Trophoblast cell (in vitro differentiated cells and primary cell): ENCODE measurements around the gene XYLT1.

ENCODE experiments used
- DNase-seq, 2 donors: peaks; one replicate each; pipeline ENCODE4 v3.0.0-alpha.2; 2016
- H2AFZ ChIP-seq: 2 replicates; pipeline ENCODE4 v1.6.1; 2013; ENCODE audit warnings: low read length, moderate library complexity, mild to moderate bottlenecking; ENCODE audit not compliant: insufficient read depth, poor library complexity
- H2AK5ac ChIP-seq: 2 replicates; pipeline ENCODE4 v1.6.1; 2013; ENCODE audit warnings: mild to moderate bottlenecking, low read length
- H2BK120ac ChIP-seq: 2 replicates; pipeline ENCODE4 v1.6.1; 2013; ENCODE audit warnings: low read length, mild to moderate bottlenecking, moderate library complexity; ENCODE audit not compliant: insufficient read depth, poor library complexity
- H2BK12ac ChIP-seq: 2 replicates; pipeline ENCODE4 v1.6.1; 2013; ENCODE audit warnings: mild to moderate bottlenecking, low read length, moderate library complexity
- H2BK5ac ChIP-seq: 2 replicates; pipeline ENCODE4 v1.6.1; 2013; ENCODE audit warnings: low read length, low read depth, moderate library complexity, mild to moderate bottlenecking; ENCODE audit not compliant: poor library complexity
- H3K14ac ChIP-seq: 2 replicates; pipeline ENCODE4 v1.6.1; 2013; ENCODE audit warnings: mild to moderate bottlenecking, low read length
- H3K18ac ChIP-seq: 2 replicates; pipeline ENCODE4 v1.6.1; 2013; ENCODE audit warnings: mild to moderate bottlenecking, low read length
- H3K23ac ChIP-seq: 2 replicates; pipeline ENCODE4 v1.6.1; 2013; ENCODE audit warnings: low read length
- H3K27ac ChIP-seq: 2 replicates; pipeline ENCODE4 v1.5.1; 2013; ENCODE audit warnings: low read depth, mild to moderate bottlenecking, inconsistent platforms, low read length, moderate library complexity
- H3K27me3 ChIP-seq: 2 replicates; pipeline ENCODE4 v1.6.1; 2013; ENCODE audit warnings: inconsistent platforms, mild to moderate bottlenecking, low read length, moderate library complexity; ENCODE audit not compliant: insufficient read depth
- H3K36me3 ChIP-seq, 2 experiments: 1 replicate in 1 of 2; 2 replicates in 1 of 2; pipeline ENCODE4 v1.6.1; 2013; ENCODE audit warnings: low read length in 2 of 2, mild to moderate bottlenecking in 2 of 2, moderate library complexity in 1 of 2; ENCODE audit not compliant: insufficient read depth in 2 of 2, control insufficient read depth in 1 of 2
- H3K4ac ChIP-seq: 2 replicates; pipeline ENCODE4 v1.6.1; 2013; ENCODE audit warnings: low read depth, mild to moderate bottlenecking, low read length, moderate library complexity
- H3K4me1 ChIP-seq, 2 experiments: 1 replicate in 1 of 2; 2 replicates in 1 of 2; pipeline ENCODE4 v1.6.1; 2013; ENCODE audit warnings: low read length in 2 of 2, mild to moderate bottlenecking in 2 of 2, moderate library complexity in 1 of 2; ENCODE audit not compliant: insufficient read depth in 2 of 2, control insufficient read depth in 1 of 2
- H3K4me2 ChIP-seq: 2 replicates; pipeline ENCODE4 v1.6.1; 2013; ENCODE audit warnings: inconsistent platforms, mild to moderate bottlenecking, low read length, moderate library complexity
- H3K4me3 ChIP-seq: 2 replicates; pipeline ENCODE4 v1.5.1; 2013; ENCODE audit warnings: mild to moderate bottlenecking, low read depth, low read length, inconsistent platforms
- H3K79me1 ChIP-seq: one replicate; pipeline ENCODE4 v1.6.1; 2013; ENCODE audit warnings: low read length
- H3K79me2 ChIP-seq: 2 replicates; pipeline ENCODE4 v1.6.1; 2013; ENCODE audit warnings: low read length, mild to moderate bottlenecking; ENCODE audit not compliant: control insufficient read depth, insufficient read depth, poor library complexity
- H3K9ac ChIP-seq: 2 replicates; pipeline ENCODE4 v1.6.1; 2013; ENCODE audit warnings: mild to moderate bottlenecking, low read length
- H3K9me3 ChIP-seq: 2 replicates; pipeline ENCODE4 v1.6.1; 2013; ENCODE audit warnings: low read depth, mild to moderate bottlenecking, control low read depth, inconsistent platforms, low read length; ENCODE audit not compliant: insufficient read depth
- H4K12ac ChIP-seq: 2 replicates; pipeline ENCODE4 v1.6.1; 2013; ENCODE audit warnings: low read depth, mild to moderate bottlenecking, low read length, moderate library complexity
- H4K8ac ChIP-seq: 2 replicates; pipeline ENCODE4 v1.6.1; 2013; ENCODE audit warnings: low read depth, mild to moderate bottlenecking, low read length, moderate library complexity
- H4K91ac ChIP-seq: one replicate; pipeline ENCODE4 v1.6.1; 2013; ENCODE audit warnings: low read depth, mild to moderate bottlenecking, low read length, moderate library complexity
- WGBS: extraction: QIAGEN DNeasy Blood & Tissue Kit; methylation state at CpG from one replicate; pipeline ENCODE4 v1.1.7; 2013; ENCODE audit warnings: missing lambda C conversion rate; ENCODE audit not compliant: insufficient read length, insufficient coverage; ENCODE audit errors: extremely low coverage; 5-methylcytosine and 5-hydroxymethylcytosine counted together

Gene XYLT1

DNA sequence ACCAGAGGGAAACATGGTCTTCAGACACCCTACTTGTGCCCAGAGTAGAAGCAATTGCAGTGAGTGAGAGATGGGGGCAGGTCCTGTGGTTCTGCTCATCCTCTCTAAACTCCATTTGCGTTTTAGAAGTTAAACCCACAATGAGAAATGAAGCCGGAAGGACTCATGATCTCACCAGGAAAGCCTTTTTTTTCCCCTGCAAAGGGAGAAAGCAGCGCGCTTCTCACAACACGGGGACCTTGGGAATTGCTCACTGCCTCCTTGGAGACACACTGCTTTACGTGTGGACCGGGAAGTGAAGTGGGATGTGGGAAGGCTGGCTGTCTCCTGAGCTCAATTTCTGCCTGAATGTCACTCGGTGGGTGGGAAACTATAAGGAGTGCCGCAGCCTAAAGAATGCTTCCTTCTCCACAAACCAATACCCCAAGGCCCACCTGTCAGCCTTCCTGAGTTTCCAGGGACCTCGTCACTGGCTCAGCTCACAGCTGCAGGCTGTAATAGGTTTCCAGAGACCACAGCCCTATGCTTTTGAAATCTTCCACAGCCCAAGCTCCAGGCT is 365.4 kb downstream of the XYLT1 start:
- no peak overlapping the region for H3K23ac ChIP-seq
- H4K12ac ChIP-seq = no peak overlapping the region
- H2AK5ac ChIP-seq = no peak overlapping the region
- no peaks in the 10 kb centered on the region for H3K79me1 ChIP-seq
- H2BK5ac ChIP-seq = no peak overlapping the region
- no peak overlapping the region for H3K14ac ChIP-seq
- no peak overlapping the region for H3K4ac ChIP-seq
- no peak overlapping the region for H2AFZ ChIP-seq
- no peak overlapping the region for H3K4me3 ChIP-seq
- no peaks in the 10 kb centered on the region for H3K4me1 ChIP-seq
- no peak overlapping the region for H3K27ac ChIP-seq
- no peak overlapping the region for H3K18ac ChIP-seq
- peaks cover 4 to 6% of the 10 kb centered on the region in 2 experiments for H3K36me3 ChIP-seq
- H3K4me2 ChIP-seq = no peak overlapping the region
- H3K79me2 ChIP-seq = no peaks in the 10 kb centered on the region
- WGBS = no CpG with 5 or more reads among the region's 10 CpGs
- H3K27me3 ChIP-seq = no peaks in the 10 kb centered on the region
- H2BK12ac ChIP-seq = no peak overlapping the region
- H3K9ac ChIP-seq = no peak overlapping the region
- no peak overlapping the region for H4K91ac ChIP-seq
- peaks cover 2% of the 10 kb centered on the region for H3K9me3 ChIP-seq
- DNase-seq = no peak
- H4K8ac ChIP-seq = no peak overlapping the region
- H2BK120ac ChIP-seq = no peak overlapping the region

DNA sequence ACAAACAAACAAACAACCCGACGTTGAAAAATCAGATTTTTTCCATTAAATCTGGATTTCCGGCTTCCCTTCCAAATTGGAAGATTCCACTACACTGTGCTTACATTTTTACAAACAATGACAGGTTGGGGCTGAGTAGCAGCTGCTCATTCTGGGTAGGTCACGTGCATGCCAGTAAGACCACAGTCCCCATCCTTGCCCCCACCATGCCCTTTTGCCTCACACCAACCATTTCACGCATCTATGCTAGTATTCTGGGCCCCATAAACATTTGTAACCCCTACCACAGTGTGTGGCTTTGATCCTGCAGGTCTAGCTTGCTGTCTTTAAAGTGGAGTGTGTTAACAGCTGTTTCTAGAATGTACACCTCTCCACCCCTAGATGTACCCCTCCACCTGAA is 366.1 kb downstream of the XYLT1 start:
- Histone ChIP-seq H3K4me1 (no peaks in the 10 kb centered on the region), H2BK120ac (no peak overlapping the region), H3K4ac (no peak overlapping the region), H3K36me3 (peaks cover 4% of the 10 kb centered on the region in 2 experiments), H3K14ac (no peak overlapping the region), H4K12ac (no peak overlapping the region), H3K79me1 (no peaks in the 10 kb centered on the region), H2BK5ac (no peak overlapping the region), H3K4me3 (no peak overlapping the region), H3K9ac (no peak overlapping the region), H2AK5ac (no peak overlapping the region), H3K27ac (no peak overlapping the region), H2BK12ac (no peak overlapping the region), H4K91ac (no peak overlapping the region), H3K4me2 (no peak overlapping the region), H3K18ac (no peak overlapping the region), H3K27me3 (no peaks in the 10 kb centered on the region), H3K79me2 (no peaks in the 10 kb centered on the region), H4K8ac (no peak overlapping the region), H2AFZ (no peak overlapping the region), H3K23ac (no peak overlapping the region), H3K9me3 (peaks cover 2% of the 10 kb centered on the region)
- DNase-seq = no peak
- 100% methylated on average over 2 of the region's 5 CpGs for WGBS

DNA sequence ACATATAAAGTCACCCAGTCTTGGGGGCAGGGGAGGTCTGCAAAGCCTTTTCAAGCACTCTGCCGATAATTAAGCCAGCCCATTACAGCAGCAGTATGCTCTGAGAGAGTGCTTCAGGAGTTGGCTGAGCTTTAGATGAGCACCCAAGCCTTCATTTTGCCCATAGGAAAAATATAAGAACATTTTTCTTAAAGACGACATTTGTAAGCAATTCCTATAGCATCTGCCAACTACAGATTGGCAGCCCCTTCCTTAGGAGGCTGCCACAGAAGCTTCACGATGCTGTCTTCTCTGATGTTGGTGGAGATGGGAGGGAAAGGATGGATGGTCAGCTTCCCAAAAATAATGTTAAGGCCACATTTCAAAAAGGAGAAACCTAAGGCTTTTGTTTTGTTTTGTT is 367.5 kb downstream of the XYLT1 start:
- Histone ChIP-seq H3K4me3 (no peak overlapping the region), H2AK5ac (no peak overlapping the region), H3K9me3 (peaks cover 2% of the 10 kb centered on the region), H3K4me2 (no peak overlapping the region), H3K27ac (no peak overlapping the region), H2BK120ac (no peak overlapping the region), H4K12ac (no peak overlapping the region), H3K23ac (no peak overlapping the region), H3K14ac (no peak overlapping the region), H4K91ac (no peak overlapping the region), H3K79me1 (no peaks in the 10 kb centered on the region), H4K8ac (no peak overlapping the region), H3K18ac (no peak overlapping the region), H2AFZ (no peak overlapping the region), H3K9ac (no peak overlapping the region), H2BK5ac (no peak overlapping the region), H2BK12ac (no peak overlapping the region), H3K79me2 (no peaks in the 10 kb centered on the region), H3K4me1 (no peaks in the 10 kb centered on the region), H3K4ac (no peak overlapping the region), H3K36me3 (peaks cover 0 to 4% of the 10 kb centered on the region in 2 experiments), H3K27me3 (no peaks in the 10 kb centered on the region)
- no CpG with 5 or more reads among the region's 3 CpGs for WGBS
- DNase-seq = no peak

DNA sequence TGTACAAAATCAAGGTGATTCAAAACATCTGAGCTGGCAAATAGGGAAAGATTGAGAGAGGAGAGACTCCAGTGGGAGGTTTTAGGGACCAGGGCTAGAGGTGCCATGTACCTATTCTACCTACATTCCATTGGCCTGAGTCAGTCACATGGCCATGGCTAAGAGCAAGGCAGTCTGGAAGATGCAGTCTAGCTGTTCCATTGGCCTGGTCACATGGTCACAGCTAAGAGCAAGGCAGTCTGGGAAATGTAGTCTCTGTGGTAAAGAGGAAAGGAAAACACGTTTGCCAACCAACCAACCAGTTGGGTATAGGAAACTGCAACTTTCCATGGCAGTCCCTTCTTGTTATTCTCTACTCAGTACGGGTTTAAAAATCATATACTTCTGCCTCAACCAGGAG is 369.1 kb downstream of the XYLT1 start:
- Histone ChIP-seq H2AFZ (no peak overlapping the region), H3K23ac (no peak overlapping the region), H4K91ac (no peak overlapping the region), H3K79me2 (no peaks in the 10 kb centered on the region), H3K36me3 (no peaks in the 10 kb centered on the region), H3K9ac (no peak overlapping the region), H2BK120ac (no peak overlapping the region), H2AK5ac (no peak overlapping the region), H2BK5ac (no peak overlapping the region), H2BK12ac (no peak overlapping the region), H3K27ac (no peak overlapping the region), H3K4me2 (no peak overlapping the region), H4K12ac (no peak overlapping the region), H3K27me3 (no peaks in the 10 kb centered on the region), H3K18ac (no peak overlapping the region), H4K8ac (no peak overlapping the region), H3K79me1 (no peaks in the 10 kb centered on the region), H3K4ac (no peak overlapping the region), H3K4me1 (no peaks in the 10 kb centered on the region), H3K14ac (no peak overlapping the region), H3K4me3 (no peak overlapping the region), H3K9me3 (peaks cover 2% of the 10 kb centered on the region)
- peak; percentile 38 to 72 for DNase-seq
- no CpG with 5 or more reads among the region's 2 CpGs for WGBS
